Calu3 (cell line): ENCODE measurements around the gene TTLL13. TPM values are rescaled to one million over a fixed set of nuclear protein-coding genes. Genes with fewer than 3 reads are reported as not detected.

Experiments
- BruUV-seq: library from RNA; stranded (reverse); fragments of 400-500 nt; replicated peaks from 2 replicates; lab custom pipeline; 2021; lab: Mats Ljungman, UMichigan
- CTCF ChIA-PET: fragments of 300-600 bp; sonication (Branson Sonifier 250); formaldehyde crosslinking; loops from one replicate; lab custom pipeline; 2022; ENCODE audit warnings: antibody characterized with exemption; lab: Charles Lee
- DNase-seq: peaks from one replicate; pipeline ENCODE4 v3.0.0; 2022
- H3K27ac Mint-ChIP-seq: one replicate; pipeline ENCODE4 v1.8.0; 2022; ENCODE audit warnings: mixed read lengths; ENCODE audit not compliant: unreplicated experiment
- H3K27me3 Mint-ChIP-seq: one replicate; pipeline ENCODE4 v1.8.0; 2022; ENCODE audit warnings: mixed read lengths; ENCODE audit not compliant: unreplicated experiment
- H3K36me3 Mint-ChIP-seq: one replicate; pipeline ENCODE4 v1.8.0; 2022; ENCODE audit warnings: mild to moderate bottlenecking, moderate library complexity, mixed read lengths; ENCODE audit not compliant: insufficient read depth, unreplicated experiment
- H3K4me1 Mint-ChIP-seq: one replicate; pipeline ENCODE4 v1.8.0; 2022; ENCODE audit warnings: mild to moderate bottlenecking, low read depth, mixed read lengths; ENCODE audit not compliant: unreplicated experiment
- H3K4me3 Mint-ChIP-seq: one replicate; pipeline ENCODE4 v1.8.0; 2022; ENCODE audit warnings: mild to moderate bottlenecking, low read depth, moderate library complexity, mixed read lengths; ENCODE audit not compliant: unreplicated experiment
- H3K9me3 Mint-ChIP-seq: one replicate; pipeline ENCODE4 v1.8.0; 2022; ENCODE audit warnings: low read depth, mixed read lengths; ENCODE audit not compliant: unreplicated experiment
- CTCF ChIP-seq: fragments of 200-600 bp; IDR thresholded peaks from one replicate; pipeline ENCODE4 v1.8.0; 2022; ENCODE audit warnings: antibody characterized with exemption; ENCODE audit not compliant: unreplicated experiment
- intact Hi-C: fragments of 100-400 bp; cut with micrococcal nuclease; formaldehyde crosslinking; loops from one replicate; pipeline ENCODE4 v1.10.0; 2022; ENCODE audit not compliant: unreplicated experiment
- total RNA-seq: library from RNA; stranded (reverse); gene quantifications from 2 replicates; pipeline ENCODE4 v1.2.3, GENCODE V29; 2022

TTLL13 gene
- total RNA-seq, 1 experiment from 2014 or later = 0.71 TPM

DNA sequence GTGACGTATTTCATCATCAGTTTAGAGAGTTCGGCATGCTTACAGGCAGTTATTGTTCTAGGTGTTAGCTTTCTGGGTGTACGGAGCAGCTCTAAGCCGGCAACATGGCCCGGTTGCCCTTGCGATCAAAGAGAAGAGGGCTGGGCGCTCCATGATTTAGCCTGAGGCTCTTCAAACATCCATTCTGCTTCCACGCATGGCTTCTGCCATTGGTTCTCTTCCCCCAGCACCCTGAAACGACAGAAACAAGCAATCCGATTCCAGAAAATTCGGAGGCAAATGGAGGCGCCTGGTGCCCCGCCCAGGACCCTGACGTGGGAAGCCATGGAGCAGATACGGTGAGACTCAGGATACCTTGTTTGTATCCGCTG is 16.7 kb downstream of the TTLL13 start:
- peaks cover 60% of the 10 kb centered on the region for H3K36me3 Mint-ChIP-seq
- no TSS peak for BruUV-seq
- no peak for TF ChIP-seq CTCF
- peak overlapping the region; percentile 93 for H3K27ac Mint-ChIP-seq
- H3K27me3 Mint-ChIP-seq = no peaks in the 10 kb centered on the region
- H3K4me1 Mint-ChIP-seq = peaks cover 46% of the 10 kb centered on the region
- CTCF ChIA-PET = interaction anchor here (0.7 kb wide), 1 partner anchor 32 kb away, joined by 3 read pairs; the partner anchor contains the start of genes CIB1 and GDPGP1
- H3K4me3 Mint-ChIP-seq = peak overlapping the region; percentile 99
- DNase-seq = peak; percentile 40
- intact Hi-C loops = no loop called here
- H3K9me3 Mint-ChIP-seq = no peaks in the 10 kb centered on the region

- Mint-ChIP-seq H3K4me1 (peaks cover 50% of the 10 kb centered on the region), H3K9me3 (no peaks in the 10 kb centered on the region), H3K36me3 (peaks cover 64% of the 10 kb centered on the region), H3K4me3 (peak overlapping the region; percentile 99), H3K27me3 (no peaks in the 10 kb centered on the region), H3K27ac (peak overlapping the region; percentile 93)
- TF ChIP-seq CTCF = no peak
- CTCF ChIA-PET = no interaction called here
- TSS peak; percentile 51 for BruUV-seq
- intact Hi-C loops = no loop called here
- no peak for DNase-seq
Observed at GRCh38 chr15:90266485-90266884, 17.1 kb downstream of the TTLL13 start.

DNA sequence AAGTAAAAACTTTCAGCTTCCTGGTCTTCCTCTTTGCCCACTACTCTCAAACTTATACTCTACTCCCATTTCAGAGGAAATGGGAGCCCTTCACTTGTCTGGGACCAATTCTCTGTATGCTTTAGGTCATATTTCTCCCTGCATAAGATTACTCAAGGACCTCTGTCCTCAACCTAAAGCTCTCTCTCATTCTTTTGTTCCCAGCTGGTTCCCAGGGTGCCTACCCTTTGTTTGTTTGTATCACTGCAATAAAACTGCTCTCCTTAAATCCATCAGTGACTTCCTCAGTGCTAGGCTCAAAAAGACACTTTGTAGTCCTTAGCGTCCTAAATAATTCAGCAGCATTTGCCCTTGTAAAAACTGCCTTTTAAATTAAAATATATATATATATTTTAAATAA is 19.1 kb downstream of the TTLL13 start:
- intact Hi-C loops = no loop called here
- BruUV-seq = no TSS peak
- Mint-ChIP-seq H3K27ac (no peak overlapping the region), H3K27me3 (no peaks in the 10 kb centered on the region), H3K9me3 (no peaks in the 10 kb centered on the region), H3K36me3 (peaks cover 76% of the 10 kb centered on the region), H3K4me1 (peaks cover 58% of the 10 kb centered on the region), H3K4me3 (peak overlapping the region; percentile 99)
- no peak for TF ChIP-seq CTCF
- CTCF ChIA-PET = interaction anchor here (0.5 to 1.0 kb wide), 4 partner anchors 19 to 170 kb away, joined by 3 to 11 read pairs (median 4); partner anchors contain the start of gene SEMA4B
- DNase-seq = no peak

DNA sequence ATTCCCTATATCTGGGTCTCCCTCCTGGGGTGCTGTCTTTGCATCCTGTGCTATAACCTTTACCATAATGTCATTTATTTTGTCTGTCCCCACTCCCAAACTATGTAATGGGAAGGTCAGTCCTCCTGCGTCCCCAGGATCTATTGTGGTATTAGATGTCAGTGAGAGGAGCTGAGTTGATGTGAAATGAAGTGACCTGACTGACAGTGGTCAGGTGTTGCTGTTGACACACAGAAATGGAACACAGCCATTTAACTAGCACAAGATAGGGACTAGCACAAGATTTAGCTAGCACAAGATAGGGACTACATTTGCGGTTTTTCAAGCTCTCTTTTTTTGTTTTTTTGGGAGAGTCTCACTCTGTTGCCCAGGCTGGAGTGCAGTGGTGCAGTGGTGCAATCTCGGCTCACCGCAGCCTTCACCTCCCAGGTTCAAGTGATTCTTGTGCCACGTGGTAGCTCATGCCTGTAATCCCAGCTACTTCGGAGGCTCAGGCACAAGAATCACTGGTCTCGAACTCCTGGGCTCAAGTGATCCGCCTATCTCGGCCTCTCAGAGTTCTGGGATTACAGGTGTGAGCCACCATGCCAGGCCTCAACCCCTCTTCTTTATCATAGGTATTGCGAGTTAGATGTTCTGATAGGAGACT is 21.3 kb downstream of the TTLL13 start:
- H3K4me3 Mint-ChIP-seq = no peak overlapping the region
- BruUV-seq = no TSS peak
- CTCF ChIA-PET = interaction anchor here (0.8 kb wide), 1 partner anchor 37 kb away, joined by 3 read pairs; the partner anchor contains the start of genes CIB1 and GDPGP1
- no peak for TF ChIP-seq CTCF
- H3K27me3 Mint-ChIP-seq = no peaks in the 10 kb centered on the region
- H3K9me3 Mint-ChIP-seq = no peaks in the 10 kb centered on the region
- no peak for DNase-seq
- H3K36me3 Mint-ChIP-seq = peaks cover 78% of the 10 kb centered on the region
- H3K27ac Mint-ChIP-seq = no peak overlapping the region
- H3K4me1 Mint-ChIP-seq = peaks cover 43% of the 10 kb centered on the region
- intact Hi-C loops = no loop called here
